GM23338 (cell line): ENCODE results near the gene COL20A1. TPM values are rescaled to one million over a fixed set of nuclear protein-coding genes. Genes with fewer than 3 reads are reported as not detected.

ENCODE experiments used
- ATAC-seq: fragments of 200-7000 bp; cut with Tn5 transposase; 3 replicates; pipeline ENCODE4 v1.9.1; 2020
- DNase-seq: peaks from one replicate; pipeline ENCODE4 v3.0.0-alpha.2; 2015; ENCODE audit warnings: low spot score
- H2AFZ ChIP-seq: fragments of 200-600 bp; sonication (generic); 2 replicates; pipeline ENCODE4 v1.8.0; 2016; ENCODE audit warnings: antibody characterized with exemption, mild to moderate bottlenecking, moderate library complexity
- H3F3A ChIP-seq: fragments of 200-600 bp; sonication (generic); replicated peaks from 2 replicates; pipeline ENCODE4 v1.8.0; 2017; ENCODE audit warnings: antibody characterized with exemption, mixed run types, low read depth
- H3K27ac ChIP-seq: fragments of 200-600 bp; sonication (generic); 2 replicates; pipeline ENCODE4 v1.6.1; 2016; ENCODE audit warnings: low read depth
- H3K27me3 ChIP-seq: fragments of 200-600 bp; sonication (generic); 2 replicates; pipeline ENCODE4 v1.8.0; 2016; ENCODE audit warnings: mild to moderate bottlenecking, mixed run types, moderate library complexity; ENCODE audit not compliant: insufficient read depth
- H3K36me3 ChIP-seq: fragments of 200-600 bp; sonication (generic); 2 replicates; pipeline ENCODE4 v1.8.0; 2016; ENCODE audit warnings: mild to moderate bottlenecking; ENCODE audit not compliant: insufficient read depth
- H3K4me1 ChIP-seq: fragments of 200-600 bp; sonication (generic); 2 replicates; pipeline ENCODE4 v1.8.0; 2016; ENCODE audit warnings: mild to moderate bottlenecking, moderate library complexity; ENCODE audit not compliant: insufficient read depth
- H3K4me2 ChIP-seq: fragments of 200-600 bp; sonication (generic); 2 replicates; pipeline ENCODE4 v1.7.1; 2017; ENCODE audit warnings: mixed run types
- H3K4me3 ChIP-seq: fragments of 200-600 bp; sonication (generic); 2 replicates; pipeline ENCODE4 v1.6.1; 2016; ENCODE audit warnings: mixed run types
- H3K79me2 ChIP-seq: fragments of 200-600 bp; sonication (generic); replicated peaks from 2 replicates; pipeline ENCODE4 v1.8.0; 2017; ENCODE audit warnings: mild to moderate bottlenecking; ENCODE audit not compliant: insufficient read depth
- H3K9me2 ChIP-seq: fragments of 200-600 bp; sonication (generic); 2 replicates; pipeline ENCODE4 v1.8.0; 2017; ENCODE audit not compliant: insufficient read depth
- H4K20me1 ChIP-seq: fragments of 200-600 bp; sonication (generic); replicated peaks from 2 replicates; pipeline ENCODE4 v1.8.0; 2017; ENCODE audit warnings: mild to moderate bottlenecking; ENCODE audit not compliant: insufficient read depth
- H3K27ac Mint-ChIP-seq: 2 replicates; pipeline ENCODE4 v1.8.0; 2020; ENCODE audit warnings: inconsistent platforms, mild to moderate bottlenecking, moderate library complexity, mixed read lengths
- H3K27me3 Mint-ChIP-seq: 3 replicates; pipeline ENCODE4 v1.8.0; 2022; ENCODE audit warnings: low read depth, mild to moderate bottlenecking, moderate library complexity, mixed read lengths, inconsistent platforms; ENCODE audit not compliant: insufficient read depth, poor library complexity
- H3K36me3 Mint-ChIP-seq: 3 replicates; pipeline ENCODE4 v1.8.0; 2021; ENCODE audit warnings: low read depth, mild to moderate bottlenecking, inconsistent platforms, moderate library complexity, mixed read lengths
- H3K4me1 Mint-ChIP-seq: 3 replicates; pipeline ENCODE4 v1.8.0; 2020; ENCODE audit warnings: mild to moderate bottlenecking, inconsistent platforms, mixed read lengths
- H3K4me3 Mint-ChIP-seq: 3 replicates; pipeline ENCODE4 v1.8.0; 2021; ENCODE audit warnings: moderate library complexity, mild to moderate bottlenecking, inconsistent platforms, mixed read lengths
- H3K9me3 Mint-ChIP-seq: 3 replicates; pipeline ENCODE4 v1.8.0; 2020; ENCODE audit warnings: moderate library complexity, mild to moderate bottlenecking, inconsistent platforms, mixed read lengths
- CREB1 ChIP-seq: fragments of 250-450 bp; sonication (Bioruptor Pico); IDR thresholded peaks from 2 replicates; pipeline ENCODE4 v1.5.0; 2020; ENCODE audit warnings: low read depth, mild to moderate bottlenecking, moderate library complexity
- EZH2 ChIP-seq: fragments of 200-600 bp; sonication (generic); IDR thresholded peaks from one replicate; pipeline ENCODE4 v1.8.0; 2017; ENCODE audit warnings: antibody characterized with exemption, mild to moderate bottlenecking, low read depth; ENCODE audit not compliant: unreplicated experiment
- EZH2phosphoT487 ChIP-seq: fragments of 200-600 bp; sonication (generic); IDR thresholded peaks from one replicate; pipeline ENCODE4 v1.8.1; 2018; ENCODE audit warnings: antibody characterized with exemption; ENCODE audit not compliant: unreplicated experiment
- JUNB ChIP-seq: IDR thresholded peaks from one replicate; pipeline ENCODE4 v1.6.1; 2016; ENCODE audit warnings: antibody characterized with exemption; ENCODE audit not compliant: unreplicated experiment
- NANOG ChIP-seq: IDR thresholded peaks from 2 replicates; pipeline ENCODE4 v1.6.1; 2016; ENCODE audit warnings: antibody characterized with exemption, borderline replicate concordance
- POLR2AphosphoS5 ChIP-seq: IDR thresholded peaks from 2 replicates; pipeline ENCODE4 v1.6.1; 2016; ENCODE audit warnings: antibody characterized with exemption, low read depth
- STAT1 ChIP-seq: IDR thresholded peaks from one replicate; pipeline ENCODE4 v1.6.1; 2016; ENCODE audit warnings: antibody characterized with exemption; ENCODE audit not compliant: unreplicated experiment
- ZNF114 ChIP-seq: fragments of 250-450 bp; sonication (Bioruptor Pico); IDR thresholded peaks from 2 replicates; pipeline ENCODE4 v1.5.0; 2020; ENCODE audit warnings: mild to moderate bottlenecking, moderate library complexity
- ZNF331 ChIP-seq: fragments of 250-450 bp; sonication (Bioruptor Pico); IDR thresholded peaks from 2 replicates; pipeline ENCODE4 v1.5.0; 2020; ENCODE audit warnings: low read depth, mild to moderate bottlenecking, moderate library complexity
- polyA plus RNA-seq: library from polyadenylated mRNA; unstranded; fragments of >200 nt; fragmentation: Nextera tagmentation; extraction: Ambion mirVana; gene quantifications from 2 replicates; pipeline ENCODE4 v1.2.1, GENCODE V29; 2016
- total RNA-seq: library from RNA; depleted of rRNA; stranded (reverse); fragments of >200 nt; shearing (Covaris generic); gene quantifications from 2 replicates; pipeline ENCODE4 v1.2.3, GENCODE V29; 2014
- TF ChIP-seq, protein P1 (sequence below): IDR thresholded peaks from 2 replicates; pipeline ENCODE4 v1.6.1; 2016; ENCODE audit warnings: antibody characterized with exemption
- TF ChIP-seq, protein P2 (sequence below), 2 experiments: fragments of 200-600 bp in 1 of 2; sonication (generic) in 1 of 2; conservative IDR thresholded peaks; 2 replicates each; pipeline versions ENCODE4 v1.5.1 to v1.6.1; 2016 to 2017; ENCODE audit warnings: antibody characterized with exemption in 2 of 2, low read depth in 2 of 2, mild to moderate bottlenecking in 2 of 2, moderate library complexity in 1 of 2
- TF ChIP-seq, protein P3 (sequence below): IDR thresholded peaks from one replicate; pipeline ENCODE4 v1.6.1; 2018; ENCODE audit warnings: antibody characterized with exemption; ENCODE audit not compliant: unreplicated experiment
- TF ChIP-seq, protein P4 (sequence below): fragments of 250-450 bp; sonication (Bioruptor Pico); IDR thresholded peaks from 2 replicates; pipeline ENCODE4 v1.5.0; 2020; ENCODE audit warnings: mild to moderate bottlenecking, moderate library complexity

Gene COL20A1
- total and polyA plus RNA-seq, 2 experiments from 2014 or later = 0.28 to 0.79 TPM

DNA sequence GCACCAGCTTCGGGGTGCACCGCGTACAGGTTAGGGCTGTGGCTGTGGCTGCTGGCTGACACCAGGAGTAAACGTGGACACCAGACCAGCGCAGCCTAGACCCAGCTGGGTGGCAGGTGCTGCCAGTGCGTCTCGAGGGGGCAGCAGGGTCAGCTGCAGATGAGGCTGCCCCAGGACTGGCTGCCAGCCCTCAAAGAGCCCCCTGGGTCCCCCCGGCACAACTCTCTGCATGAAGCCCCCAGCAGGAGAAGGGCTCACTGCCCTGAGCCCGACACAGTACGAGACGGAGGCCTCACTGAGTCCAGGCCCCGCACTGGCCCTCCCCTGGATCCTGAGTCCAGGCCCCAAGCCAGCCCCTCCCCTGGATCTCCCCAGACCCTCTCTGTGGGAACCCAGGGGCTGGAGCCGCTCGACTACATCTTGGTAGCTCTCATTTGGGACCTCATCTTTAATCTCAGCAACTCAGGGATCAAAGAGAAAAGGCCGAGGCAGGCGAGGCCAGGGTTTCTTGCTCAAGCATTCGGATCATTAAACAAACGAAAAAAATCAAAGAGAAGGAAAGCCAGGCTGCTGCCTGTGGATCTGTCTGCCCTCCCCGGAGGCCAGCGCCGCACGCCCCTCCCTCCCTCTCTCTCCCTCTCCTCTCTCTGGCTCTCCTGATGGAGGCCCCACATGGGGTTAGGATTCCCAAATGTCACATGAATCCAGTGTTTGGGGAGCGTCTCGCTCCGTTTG, 31.8 kb upstream of the COL20A1 start:
- Histone ChIP-seq H3K4me1 (no peaks in the 10 kb centered on the region; the same call in 1 of the 2 replicates), H3K4me3 (no peak overlapping the region), H3K27ac (no peak overlapping the region), H3K36me3 (no peaks in the 10 kb centered on the region), H3K4me2 (no peak overlapping the region), H4K20me1 (no peaks in the 10 kb centered on the region), H3K27me3 (0 out of 2 replicates have a peak, but pooled peaks cover under 1% of the 10 kb centered on the region), H3K9me2 (no peaks in the 10 kb centered on the region), H2AFZ (peak overlapping the region; percentile 32; the same call in 1 of the 2 replicates), H3K79me2 (no peaks in the 10 kb centered on the region), H3F3A (no peaks in the 10 kb centered on the region)
- no peak overlapping the region for H3K4me3 Mint-ChIP-seq
- DNase-seq = no peak
- H3K27me3 Mint-ChIP-seq = peaks cover 36% of the 10 kb centered on the region
- no peak overlapping the region for H3K27ac Mint-ChIP-seq
- TF ChIP-seq NANOG = no peak
- no peak for TF ChIP-seq CREB1 (CRISPR knock-in tag)
- TF ChIP-seq, protein P1, sequence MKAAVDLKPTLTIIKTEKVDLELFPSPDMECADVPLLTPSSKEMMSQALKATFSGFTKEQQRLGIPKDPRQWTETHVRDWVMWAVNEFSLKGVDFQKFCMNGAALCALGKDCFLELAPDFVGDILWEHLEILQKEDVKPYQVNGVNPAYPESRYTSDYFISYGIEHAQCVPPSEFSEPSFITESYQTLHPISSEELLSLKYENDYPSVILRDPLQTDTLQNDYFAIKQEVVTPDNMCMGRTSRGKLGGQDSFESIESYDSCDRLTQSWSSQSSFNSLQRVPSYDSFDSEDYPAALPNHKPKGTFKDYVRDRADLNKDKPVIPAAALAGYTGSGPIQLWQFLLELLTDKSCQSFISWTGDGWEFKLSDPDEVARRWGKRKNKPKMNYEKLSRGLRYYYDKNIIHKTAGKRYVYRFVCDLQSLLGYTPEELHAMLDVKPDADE = no peak
- TF ChIP-seq ZNF331 = no peak
- TF ChIP-seq ZNF114 (CRISPR knock-in tag) = no peak
- TF ChIP-seq EZH2phosphoT487 = no peak
- no peak for TF ChIP-seq JUNB
- TF ChIP-seq, protein P2, sequence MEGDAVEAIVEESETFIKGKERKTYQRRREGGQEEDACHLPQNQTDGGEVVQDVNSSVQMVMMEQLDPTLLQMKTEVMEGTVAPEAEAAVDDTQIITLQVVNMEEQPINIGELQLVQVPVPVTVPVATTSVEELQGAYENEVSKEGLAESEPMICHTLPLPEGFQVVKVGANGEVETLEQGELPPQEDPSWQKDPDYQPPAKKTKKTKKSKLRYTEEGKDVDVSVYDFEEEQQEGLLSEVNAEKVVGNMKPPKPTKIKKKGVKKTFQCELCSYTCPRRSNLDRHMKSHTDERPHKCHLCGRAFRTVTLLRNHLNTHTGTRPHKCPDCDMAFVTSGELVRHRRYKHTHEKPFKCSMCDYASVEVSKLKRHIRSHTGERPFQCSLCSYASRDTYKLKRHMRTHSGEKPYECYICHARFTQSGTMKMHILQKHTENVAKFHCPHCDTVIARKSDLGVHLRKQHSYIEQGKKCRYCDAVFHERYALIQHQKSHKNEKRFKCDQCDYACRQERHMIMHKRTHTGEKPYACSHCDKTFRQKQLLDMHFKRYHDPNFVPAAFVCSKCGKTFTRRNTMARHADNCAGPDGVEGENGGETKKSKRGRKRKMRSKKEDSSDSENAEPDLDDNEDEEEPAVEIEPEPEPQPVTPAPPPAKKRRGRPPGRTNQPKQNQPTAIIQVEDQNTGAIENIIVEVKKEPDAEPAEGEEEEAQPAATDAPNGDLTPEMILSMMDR (conservative IDR thresholded peaks at IDR 0.05; ENCODE audit: low read depth in 2 of 2) = no peak
- TF ChIP-seq, protein P3, sequence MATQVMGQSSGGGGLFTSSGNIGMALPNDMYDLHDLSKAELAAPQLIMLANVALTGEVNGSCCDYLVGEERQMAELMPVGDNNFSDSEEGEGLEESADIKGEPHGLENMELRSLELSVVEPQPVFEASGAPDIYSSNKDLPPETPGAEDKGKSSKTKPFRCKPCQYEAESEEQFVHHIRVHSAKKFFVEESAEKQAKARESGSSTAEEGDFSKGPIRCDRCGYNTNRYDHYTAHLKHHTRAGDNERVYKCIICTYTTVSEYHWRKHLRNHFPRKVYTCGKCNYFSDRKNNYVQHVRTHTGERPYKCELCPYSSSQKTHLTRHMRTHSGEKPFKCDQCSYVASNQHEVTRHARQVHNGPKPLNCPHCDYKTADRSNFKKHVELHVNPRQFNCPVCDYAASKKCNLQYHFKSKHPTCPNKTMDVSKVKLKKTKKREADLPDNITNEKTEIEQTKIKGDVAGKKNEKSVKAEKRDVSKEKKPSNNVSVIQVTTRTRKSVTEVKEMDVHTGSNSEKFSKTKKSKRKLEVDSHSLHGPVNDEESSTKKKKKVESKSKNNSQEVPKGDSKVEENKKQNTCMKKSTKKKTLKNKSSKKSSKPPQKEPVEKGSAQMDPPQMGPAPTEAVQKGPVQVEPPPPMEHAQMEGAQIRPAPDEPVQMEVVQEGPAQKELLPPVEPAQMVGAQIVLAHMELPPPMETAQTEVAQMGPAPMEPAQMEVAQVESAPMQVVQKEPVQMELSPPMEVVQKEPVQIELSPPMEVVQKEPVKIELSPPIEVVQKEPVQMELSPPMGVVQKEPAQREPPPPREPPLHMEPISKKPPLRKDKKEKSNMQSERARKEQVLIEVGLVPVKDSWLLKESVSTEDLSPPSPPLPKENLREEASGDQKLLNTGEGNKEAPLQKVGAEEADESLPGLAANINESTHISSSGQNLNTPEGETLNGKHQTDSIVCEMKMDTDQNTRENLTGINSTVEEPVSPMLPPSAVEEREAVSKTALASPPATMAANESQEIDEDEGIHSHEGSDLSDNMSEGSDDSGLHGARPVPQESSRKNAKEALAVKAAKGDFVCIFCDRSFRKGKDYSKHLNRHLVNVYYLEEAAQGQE = no peak
- TF ChIP-seq EZH2 = no peak
- TF ChIP-seq POLR2AphosphoS5 = no peak
- no peak for TF ChIP-seq STAT1
- TF ChIP-seq, protein P4, sequence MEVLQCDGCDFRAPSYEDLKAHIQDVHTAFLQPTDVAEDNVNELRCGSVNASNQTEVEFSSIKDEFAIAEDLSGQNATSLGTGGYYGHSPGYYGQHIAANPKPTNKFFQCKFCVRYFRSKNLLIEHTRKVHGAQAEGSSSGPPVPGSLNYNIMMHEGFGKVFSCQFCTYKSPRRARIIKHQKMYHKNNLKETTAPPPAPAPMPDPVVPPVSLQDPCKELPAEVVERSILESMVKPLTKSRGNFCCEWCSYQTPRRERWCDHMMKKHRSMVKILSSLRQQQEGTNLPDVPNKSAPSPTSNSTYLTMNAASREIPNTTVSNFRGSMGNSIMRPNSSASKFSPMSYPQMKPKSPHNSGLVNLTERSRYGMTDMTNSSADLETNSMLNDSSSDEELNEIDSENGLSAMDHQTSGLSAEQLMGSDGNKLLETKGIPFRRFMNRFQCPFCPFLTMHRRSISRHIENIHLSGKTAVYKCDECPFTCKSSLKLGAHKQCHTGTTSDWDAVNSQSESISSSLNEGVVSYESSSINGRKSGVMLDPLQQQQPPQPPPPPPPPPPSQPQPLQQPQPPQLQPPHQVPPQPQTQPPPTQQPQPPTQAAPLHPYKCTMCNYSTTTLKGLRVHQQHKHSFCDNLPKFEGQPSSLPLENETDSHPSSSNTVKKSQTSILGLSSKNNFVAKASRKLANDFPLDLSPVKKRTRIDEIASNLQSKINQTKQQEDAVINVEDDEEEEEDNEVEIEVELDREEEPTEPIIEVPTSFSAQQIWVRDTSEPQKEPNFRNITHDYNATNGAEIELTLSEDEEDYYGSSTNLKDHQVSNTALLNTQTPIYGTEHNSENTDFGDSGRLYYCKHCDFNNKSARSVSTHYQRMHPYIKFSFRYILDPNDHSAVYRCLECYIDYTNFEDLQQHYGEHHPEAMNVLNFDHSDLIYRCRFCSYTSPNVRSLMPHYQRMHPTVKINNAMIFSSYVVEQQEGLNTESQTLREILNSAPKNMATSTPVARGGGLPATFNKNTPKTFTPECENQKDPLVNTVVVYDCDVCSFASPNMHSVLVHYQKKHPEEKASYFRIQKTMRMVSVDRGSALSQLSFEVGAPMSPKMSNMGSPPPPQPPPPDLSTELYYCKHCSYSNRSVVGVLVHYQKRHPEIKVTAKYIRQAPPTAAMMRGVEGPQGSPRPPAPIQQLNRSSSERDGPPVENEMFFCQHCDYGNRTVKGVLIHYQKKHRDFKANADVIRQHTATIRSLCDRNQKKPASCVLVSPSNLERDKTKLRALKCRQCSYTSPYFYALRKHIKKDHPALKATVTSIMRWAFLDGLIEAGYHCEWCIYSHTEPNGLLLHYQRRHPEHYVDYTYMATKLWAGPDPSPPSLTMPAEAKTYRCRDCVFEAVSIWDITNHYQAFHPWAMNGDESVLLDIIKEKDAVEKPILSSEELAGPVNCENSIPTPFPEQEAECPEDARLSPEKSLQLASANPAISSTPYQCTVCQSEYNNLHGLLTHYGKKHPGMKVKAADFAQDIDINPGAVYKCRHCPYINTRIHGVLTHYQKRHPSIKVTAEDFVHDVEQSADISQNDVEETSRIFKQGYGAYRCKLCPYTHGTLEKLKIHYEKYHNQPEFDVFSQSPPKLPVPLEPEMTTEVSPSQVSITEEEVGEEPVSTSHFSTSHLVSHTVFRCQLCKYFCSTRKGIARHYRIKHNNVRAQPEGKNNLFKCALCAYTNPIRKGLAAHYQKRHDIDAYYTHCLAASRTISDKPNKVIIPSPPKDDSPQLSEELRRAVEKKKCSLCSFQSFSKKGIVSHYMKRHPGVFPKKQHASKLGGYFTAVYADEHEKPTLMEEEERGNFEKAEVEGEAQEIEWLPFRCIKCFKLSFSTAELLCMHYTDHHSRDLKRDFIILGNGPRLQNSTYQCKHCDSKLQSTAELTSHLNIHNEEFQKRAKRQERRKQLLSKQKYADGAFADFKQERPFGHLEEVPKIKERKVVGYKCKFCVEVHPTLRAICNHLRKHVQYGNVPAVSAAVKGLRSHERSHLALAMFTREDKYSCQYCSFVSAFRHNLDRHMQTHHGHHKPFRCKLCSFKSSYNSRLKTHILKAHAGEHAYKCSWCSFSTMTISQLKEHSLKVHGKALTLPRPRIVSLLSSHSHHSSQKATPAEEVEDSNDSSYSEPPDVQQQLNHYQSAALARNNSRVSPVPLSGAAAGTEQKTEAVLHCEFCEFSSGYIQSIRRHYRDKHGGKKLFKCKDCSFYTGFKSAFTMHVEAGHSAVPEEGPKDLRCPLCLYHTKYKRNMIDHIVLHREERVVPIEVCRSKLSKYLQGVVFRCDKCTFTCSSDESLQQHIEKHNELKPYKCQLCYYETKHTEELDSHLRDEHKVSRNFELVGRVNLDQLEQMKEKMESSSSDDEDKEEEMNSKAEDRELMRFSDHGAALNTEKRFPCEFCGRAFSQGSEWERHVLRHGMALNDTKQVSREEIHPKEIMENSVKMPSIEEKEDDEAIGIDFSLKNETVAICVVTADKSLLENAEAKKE = no peak
- ATAC-seq = peak; percentile 29
- H3K9me3 Mint-ChIP-seq = no peaks in the 10 kb centered on the region
- peaks cover 13% of the 10 kb centered on the region for H3K4me1 Mint-ChIP-seq
- no peaks in the 10 kb centered on the region; the same call in 2 of the 3 replicates for H3K36me3 Mint-ChIP-seq
